B cell (primary cell): ENCODE measurements around the gene SMC6.

Experiments
- CTCF ChIP-seq: fragments of 200-600 bp; IDR thresholded peaks from one replicate; pipeline ENCODE4 v1.8.0; 2022; ENCODE audit warnings: antibody characterized with exemption, mild to moderate bottlenecking
- EZH2 ChIP-seq: IDR thresholded peaks from 2 replicates; pipeline ENCODE4 v1.6.1; 2012; ENCODE audit warnings: borderline replicate concordance, low read depth, mild to moderate bottlenecking, moderate library complexity, low read length; ENCODE audit not compliant: insufficient read depth, poor library complexity, severe bottlenecking

GRCh38 chr2:17672583-17673317 is 80.9 kb downstream of the SMC6 start:
- TF ChIP-seq CTCF, result no peak
- TF ChIP-seq EZH2, result no peak
